Retina (tissue), 1 donor: Measurements from ENCODE around the gene MAPK4.
"Not testable (repeated sequence)": the region's sequence is repeated elsewhere in the genome, so short reads cannot be mapped to it uniquely, and the experiment has no call there.

Experiments
- DNase-seq: peaks from one replicate; pipeline ENCODE4 v3.0.0-alpha.2; 2016

Gene MAPK4

DNA sequence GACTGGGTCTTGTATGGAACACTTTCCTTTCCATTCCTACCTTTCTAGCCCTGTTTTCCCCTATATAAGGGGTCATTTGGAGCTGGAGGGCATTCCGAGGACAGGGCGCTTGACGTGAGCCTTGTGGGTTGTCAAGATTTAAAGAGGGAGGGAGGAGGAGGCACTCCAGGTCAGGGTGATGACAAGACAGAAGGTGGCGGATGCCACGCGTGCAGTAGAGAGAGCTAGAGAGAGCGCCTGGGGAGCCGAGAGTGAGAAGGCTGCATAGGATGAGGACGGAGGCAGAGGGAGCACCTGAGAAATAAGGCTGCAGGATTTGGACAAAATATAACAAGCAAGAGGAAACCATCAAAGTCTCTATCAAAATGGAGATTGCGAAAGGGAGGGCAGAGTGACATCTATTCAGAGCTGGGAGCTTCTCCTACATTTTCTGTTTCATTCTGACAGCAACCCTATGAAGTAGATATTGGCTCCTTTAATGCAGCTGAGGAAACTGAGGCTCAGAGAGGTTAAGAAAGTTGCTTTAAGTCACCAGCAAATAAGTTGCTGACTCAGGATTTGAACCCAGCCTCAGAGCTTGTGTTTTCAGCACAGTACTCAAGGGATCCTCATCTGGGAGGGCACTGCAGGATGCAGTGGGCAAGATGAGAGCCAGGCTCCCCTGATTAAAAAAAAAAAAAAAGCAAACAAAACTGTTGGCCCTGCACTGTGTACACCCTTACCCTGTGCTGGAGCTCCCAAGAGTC, 135.7 kb downstream of the MAPK4 start:
- DNase-seq, result no peak

DNA sequence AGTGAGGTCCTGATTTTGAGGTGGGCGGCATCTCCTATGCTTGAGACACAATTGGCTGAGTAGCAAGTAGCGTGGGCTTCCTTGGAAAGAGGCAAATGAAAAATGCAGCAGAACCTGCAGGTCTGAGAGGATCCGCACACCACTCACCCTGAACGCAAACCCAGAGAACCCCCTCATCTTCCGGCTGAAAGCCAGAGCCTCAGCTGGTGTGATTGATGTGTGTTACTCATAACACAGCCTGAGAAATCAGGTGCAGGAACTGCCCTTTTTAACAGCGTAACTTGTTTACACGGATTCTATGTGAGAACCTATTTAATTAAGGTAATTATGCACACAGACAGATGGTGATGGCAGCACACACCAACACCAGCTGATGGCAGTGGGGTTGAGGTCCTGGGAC, 136.5 kb downstream of the MAPK4 start:
- DNase-seq, result no peak

DNA sequence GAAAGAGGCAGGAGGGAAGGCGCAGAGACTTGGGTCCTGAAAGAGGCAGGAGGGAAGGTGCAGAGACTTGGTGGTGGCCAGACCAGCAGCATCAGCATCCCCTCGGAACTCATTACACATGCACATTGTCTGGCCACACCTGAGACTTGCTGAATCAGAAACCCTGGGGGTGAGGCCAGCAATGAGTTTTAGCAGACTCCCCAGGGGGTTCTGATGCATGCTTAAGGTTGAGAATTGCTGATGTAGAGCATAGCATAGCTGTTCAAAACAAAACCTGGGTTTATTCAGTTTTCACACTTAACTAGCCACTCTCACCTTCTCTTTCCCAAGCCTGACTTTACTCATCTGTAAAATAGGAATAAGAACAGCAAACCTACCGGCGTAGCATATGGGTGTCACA, 137.0 kb downstream of the MAPK4 start:
- DNase-seq, result no peak

DNA sequence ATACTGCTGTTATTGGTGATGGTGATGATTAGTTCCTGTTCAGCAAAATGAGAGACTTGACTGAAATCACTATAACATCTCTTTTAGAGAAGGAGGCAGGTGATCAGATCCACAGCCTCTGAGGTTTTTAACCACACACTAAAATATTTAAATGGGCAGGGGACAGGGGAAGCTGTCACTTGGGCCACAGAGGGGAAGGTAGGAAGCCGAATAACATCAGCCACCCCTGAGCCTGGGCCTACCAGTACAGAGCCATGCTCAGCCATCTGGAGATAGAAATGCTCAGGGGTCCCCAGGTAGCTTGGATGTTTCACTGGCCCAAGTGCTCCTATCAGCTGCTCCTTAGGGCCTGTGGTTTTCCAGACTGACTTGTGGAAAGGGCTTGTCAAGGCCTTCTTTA, 137.6 kb downstream of the MAPK4 start:
- no peak for DNase-seq

DNA sequence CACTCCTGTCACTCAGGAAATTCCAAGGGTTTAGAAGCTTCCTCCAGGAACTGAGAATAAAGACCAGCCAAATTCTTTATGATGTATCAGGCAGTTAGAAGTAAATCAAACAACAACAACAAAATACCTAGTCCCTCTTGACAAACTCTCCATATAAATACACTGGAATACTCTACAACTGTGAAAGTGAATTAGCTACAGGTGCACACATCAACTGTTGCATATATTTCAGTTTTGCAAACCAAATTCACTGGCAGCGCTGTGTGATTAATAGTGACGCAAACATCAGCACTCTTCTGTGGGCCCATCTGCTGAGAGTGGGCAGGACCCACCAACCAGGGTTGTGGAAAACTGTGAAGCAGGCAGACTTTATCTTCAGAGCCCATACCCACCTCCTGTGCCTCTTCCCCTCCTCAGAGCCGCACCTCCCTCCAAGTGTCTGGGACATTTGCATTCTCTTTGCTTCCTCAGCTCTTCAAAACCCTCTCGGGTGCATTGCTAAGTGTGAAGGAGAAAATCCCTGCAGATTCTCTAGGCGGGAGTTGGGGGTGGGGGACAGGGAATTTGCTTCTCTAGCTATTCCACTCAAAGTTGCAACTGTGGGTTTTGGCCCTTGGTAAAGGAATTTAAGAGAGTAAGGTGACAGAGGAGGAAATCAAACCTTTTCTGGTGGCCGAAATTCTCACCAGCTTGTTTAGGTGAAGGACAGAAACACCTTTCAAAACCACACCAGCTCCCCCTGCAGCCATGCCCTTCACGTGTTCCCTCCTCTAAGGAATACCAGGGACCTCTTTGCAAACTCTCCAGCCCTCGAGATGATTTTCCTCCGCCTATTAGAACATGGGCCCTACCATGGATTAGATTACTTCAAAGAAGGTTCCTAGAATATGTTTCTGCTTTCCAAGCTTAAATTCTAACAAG, 140.6 kb downstream of the MAPK4 start:
- DNase-seq, result no peak

DNA sequence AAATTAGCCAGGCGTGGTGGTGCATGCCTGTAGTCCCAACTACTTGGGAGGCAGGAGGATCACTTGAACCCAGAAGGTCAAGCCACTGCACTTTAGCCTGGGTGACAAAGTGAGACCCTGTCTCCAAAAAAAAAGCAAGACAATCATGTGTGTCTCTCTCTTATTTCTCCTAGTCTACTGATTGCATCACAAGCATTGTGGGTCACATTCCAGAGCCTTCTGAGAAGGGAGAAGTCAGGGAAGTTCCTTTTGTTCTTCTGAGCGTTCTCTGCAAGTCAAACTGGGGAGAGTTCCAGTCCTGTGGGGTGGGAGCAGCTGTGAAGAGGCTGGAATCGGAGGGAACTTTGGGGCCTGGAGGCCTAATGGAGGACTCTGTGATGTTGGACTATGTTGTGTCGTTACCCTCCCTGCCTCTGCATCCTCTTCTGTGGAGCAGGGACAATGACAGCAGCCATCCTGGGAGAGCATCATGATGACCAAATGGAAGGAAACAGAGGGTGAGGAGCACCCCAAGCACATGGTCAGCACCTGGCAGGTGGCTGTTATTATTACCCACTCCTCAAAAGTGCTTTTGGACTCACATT, 144.6 kb downstream of the MAPK4 start:
- DNase-seq, result no peak

DNA sequence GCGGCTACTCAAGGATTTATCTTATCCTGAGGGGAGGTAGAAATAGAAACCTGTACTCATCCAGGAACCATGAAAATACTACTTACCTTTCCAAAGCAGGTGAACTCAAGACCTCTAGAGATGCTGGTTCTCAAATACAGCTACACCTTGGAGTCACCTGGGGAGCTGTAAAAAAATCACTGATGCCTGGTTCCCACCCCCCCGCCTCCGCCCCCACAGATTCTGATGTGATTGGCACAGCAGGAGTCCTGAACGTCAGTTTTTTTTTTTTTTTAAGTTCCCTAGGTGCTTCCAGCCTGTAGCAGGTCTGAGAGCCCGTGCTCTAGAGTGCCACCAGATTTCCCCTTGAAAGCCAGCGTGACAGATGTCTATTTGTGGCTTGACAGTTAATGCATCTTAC, 146.3 kb downstream of the MAPK4 start:
- no peak for DNase-seq

DNA sequence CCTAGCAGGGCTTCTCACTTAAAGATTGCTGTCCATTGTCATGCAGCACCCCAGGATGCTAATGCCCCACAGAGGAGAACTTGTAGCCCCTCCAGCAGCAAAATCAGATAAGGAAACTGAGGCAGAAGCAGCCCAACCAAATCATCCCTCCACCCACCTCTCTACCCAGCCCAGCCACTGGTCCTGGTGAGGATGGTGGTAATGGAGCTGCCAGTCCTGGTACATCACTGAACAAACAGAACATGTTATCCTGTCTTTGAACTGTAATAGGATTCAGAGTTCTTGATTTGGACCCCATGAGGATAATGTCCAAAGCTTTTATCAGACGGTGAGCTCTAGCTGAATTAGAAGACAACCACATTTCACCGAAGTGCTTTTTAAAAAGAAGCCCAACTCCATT, 146.8 kb downstream of the MAPK4 start:
- DNase-seq, result peak; percentile 59

DNA sequence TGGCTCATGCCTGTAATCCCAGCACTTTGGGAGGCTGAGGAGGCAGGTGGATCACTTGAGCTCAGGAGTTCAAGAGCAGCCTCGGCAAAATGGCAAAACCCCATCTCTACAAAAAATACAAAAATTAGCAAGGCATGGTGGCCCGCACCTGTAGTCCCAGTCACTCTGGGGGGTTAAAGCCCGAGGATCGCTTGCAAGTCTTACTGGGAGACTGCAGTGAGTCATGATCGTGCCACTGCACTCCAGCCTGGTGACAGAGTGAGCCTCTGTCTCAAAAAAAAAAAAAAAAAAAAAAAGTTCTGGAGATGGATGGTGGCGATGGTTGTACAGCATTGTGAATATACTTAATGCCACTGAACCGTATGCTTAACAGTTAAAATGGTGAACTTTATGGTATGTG, 147.4 kb downstream of the MAPK4 start:
- not testable (repeated sequence) for DNase-seq

DNA sequence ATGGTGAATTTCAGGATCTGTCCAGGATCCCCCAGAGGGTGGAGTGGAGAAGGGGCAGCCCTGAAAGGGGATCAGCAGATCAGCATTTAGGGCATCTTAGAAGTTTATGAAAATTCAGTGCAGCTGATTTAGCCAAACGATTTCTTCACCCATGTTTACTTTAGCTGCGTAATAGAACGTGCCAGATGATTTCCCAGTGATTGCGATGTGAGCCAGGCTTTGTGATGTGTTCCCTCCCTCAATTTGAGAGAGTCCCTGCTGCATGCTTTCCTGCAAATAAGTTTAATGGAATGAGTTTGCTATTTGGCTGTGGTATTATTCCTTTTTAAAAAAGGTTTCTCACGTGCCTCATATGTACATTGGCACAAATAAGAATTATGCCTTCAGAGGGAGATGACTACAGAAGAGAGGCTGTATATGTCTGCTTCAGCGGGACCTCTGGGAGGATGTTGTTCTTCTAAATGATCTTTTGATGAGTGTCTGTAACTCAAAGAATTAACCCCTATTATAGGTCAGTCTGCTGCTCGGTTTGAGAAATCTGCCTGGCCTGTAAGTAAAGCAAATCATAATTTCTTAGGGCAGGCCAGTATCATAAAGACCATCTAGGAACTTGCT, 148.1 kb downstream of the MAPK4 start:
- DNase-seq, result no peak

DNA sequence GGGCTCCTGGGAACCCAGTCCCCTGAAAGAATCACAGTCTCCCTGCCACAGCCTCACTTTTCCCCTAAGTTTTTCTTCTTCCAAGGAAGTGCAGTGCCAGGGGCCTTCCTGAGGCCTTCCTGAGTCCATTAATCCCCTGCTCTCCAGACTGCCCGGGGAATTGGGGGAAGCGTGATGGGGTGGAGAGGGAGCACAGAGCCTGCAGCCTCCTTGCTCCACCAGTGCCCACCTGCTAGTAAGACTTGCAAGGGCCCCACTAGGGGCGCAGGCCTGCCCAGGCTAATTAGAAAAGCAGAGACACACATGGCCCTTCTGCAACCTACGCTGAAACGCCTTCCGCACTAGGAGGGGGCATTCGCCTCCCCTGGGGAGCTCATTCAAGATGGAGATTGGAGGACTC, 149.3 kb downstream of the MAPK4 start:
- DNase-seq, result peak; percentile 51

DNA sequence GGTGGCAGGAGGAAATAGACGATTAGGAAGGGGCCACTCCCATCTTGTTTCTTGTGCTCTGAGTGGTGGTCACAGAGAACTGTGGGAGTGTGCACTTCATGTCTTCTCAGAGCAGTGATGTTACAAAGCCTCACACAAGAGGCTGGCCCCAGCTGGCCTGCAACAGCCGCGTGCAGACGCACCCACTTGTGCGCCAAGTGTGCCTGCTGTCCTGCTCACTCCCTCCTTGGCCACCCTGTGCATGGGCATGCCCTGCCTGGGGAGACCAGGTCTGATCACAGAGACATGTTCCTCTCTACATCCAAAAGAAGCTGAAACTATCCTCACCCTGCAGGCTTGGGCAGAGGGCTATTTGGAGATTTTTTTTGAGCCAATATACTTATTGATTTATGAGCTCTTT, 151.5 kb downstream of the MAPK4 start:
- DNase-seq, result peak; percentile 29

DNA sequence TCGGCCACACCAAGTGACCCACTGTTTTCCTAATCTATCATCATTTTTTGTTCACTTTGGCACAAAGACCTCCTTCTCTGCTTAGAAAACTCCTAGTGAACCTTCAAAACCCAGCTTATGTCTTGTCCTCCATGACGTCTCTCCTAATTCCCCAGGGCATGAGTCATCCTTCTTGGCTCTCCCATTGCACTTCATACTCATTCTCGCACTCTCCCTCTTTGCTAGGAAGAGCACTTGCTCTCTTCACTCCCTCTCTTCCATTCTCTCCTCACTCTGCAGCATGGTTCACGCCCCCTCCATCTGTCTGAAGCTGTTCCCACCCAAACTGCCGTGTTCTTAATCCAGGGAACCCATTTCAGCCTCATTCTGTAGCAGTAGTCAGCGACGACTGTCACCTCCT, 156.0 kb downstream of the MAPK4 start:
- no peak for DNase-seq

DNA sequence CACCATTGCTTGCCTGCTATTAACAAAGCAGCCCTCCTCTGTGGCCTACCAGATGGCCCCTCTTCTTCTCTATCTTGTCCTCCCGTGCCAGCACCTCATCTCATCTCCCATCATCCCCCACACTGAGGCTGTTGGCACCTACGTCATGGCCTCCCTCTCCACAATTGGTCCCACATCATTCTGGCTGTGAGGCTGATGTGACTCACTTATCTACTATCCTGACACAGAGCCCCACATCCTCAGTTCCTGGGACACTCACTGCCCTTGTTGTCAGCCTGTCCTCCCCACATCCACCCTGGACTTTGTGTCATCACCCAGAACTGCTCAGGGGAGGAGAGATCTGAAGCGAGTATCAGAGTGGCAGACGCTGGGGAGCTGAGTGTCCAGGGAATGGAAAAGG, 157.0 kb downstream of the MAPK4 start:
- no peak for DNase-seq

DNA sequence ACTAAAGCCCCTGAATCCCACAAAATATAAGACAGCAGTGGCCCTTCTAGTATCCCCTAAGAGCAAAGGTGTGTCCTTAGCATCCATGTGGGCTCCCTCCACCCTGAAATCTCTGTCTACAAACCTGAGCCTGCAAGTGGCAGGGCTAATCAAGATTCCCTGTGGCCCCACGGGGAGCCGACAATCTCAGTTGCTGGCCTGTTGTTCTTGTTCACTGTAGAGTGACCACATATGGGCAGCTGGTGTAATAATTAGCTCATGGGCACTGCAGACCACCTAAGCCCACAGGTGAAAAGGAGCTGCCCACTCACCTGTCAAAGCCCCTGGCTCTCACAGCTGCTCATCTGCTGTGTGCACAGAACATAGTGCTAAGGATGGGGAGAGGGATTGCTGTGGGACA, 157.7 kb downstream of the MAPK4 start:
- DNase-seq, result no peak

DNA sequence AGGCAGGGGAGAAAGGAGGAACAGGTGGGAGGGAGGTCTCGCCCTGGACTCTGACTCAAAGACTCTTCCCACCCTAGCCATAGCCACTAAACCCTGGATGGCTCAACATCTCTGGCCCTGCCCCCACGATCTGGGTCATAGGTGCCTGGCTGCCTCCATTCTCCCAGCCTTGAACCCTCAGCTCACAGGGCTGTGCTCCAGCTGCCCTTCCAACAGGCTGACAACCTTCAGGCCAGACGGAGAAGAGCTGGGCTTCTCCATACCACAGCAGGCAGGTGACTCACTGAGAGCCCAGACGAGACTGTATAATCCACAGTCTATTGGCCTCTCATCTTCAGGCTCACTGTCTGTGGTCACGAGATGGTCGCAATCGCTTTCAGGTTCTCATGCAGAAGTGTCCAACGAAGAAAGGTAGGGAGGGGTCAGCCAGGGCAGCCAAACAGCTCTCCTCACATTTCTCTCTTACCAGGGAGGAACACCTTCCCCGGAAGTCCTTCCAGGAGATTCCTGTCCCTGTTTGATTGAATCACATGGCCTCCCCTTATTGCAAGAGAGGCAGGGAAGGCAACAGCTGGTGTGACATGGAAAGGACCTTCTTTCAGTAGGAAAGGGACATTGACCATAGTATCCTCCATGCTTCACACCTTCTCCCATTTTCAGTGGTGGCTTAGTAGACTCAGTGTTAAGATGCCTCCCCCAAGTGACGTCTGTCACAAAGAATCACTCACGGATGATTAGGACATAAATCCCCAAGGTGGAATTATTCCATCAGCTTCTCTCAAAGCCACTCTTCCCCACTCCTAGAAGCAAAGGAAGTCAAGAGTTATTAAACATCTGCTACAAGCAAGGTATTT, 159.8 kb downstream of the MAPK4 start:
- DNase-seq, result peak; percentile 55

DNA sequence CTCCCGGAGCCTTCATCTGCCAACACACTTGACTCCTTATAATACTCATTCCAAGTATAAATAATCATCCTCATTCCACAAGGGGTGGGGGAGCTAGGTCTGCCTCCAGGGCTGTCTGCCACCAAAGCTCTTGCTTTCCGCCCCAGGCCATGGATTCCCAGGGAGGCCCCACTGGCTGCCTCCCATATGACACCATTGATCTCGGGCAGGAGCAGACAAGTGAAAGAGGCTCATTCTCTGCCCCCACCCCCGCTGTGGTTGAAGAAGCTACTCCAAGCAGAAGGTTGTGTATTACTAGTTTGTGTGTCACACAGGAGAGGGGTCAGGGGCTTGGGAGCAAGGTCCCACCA, 160.4 kb downstream of the MAPK4 start:
- DNase-seq, result no peak

DNA sequence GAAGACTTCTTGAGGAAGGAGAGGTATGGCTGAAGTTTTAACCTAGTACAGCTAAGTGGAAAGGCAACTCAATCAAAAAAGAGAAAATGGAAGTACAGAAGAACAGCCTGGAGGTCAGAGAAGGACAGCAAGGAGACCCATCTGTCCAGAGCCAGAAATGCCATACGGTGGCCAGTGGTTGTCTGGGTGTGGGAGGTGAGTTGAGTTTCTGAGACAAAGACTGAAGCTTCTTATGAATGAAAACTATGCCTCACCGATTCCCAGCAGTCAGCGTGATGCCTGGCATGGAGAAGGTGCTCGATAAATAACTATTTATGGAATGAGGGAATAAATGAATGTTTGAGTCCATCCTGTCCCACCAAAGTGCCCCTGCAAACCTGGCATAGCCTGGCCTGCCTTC, 161.1 kb downstream of the MAPK4 start:
- no peak for DNase-seq

DNA sequence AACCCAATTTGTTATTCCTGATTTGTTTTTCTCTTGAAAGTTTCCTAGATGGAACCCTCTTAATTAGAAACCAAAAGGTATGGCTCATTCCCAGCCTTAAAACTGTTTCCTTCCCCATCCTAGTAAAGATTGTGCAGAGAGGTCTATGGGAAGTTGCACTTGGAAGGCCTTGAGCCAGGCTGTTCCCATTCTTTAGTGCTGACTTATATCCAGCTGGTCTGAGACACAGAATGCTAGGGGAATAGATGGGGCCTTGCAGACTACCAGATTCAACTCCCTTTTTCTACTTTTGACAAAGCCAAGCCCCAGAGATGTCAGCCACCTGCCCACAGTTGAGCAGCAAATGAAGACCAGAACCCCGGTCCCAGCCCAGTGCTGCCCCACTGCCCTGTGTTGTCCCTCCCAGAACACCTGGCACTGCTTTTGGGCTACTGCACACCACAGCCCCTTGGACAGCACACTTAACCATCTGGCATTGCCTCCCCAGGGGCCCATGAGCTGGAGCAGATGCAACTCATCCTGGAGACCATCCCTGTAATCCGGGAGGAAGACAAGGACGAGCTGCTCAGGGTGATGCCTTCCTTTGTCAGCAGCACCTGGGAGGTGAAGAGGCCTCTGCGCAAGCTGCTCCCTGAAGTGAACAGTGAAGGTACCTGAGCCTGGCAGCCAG, 161.7 kb downstream of the MAPK4 start:
- no peak for DNase-seq

DNA sequence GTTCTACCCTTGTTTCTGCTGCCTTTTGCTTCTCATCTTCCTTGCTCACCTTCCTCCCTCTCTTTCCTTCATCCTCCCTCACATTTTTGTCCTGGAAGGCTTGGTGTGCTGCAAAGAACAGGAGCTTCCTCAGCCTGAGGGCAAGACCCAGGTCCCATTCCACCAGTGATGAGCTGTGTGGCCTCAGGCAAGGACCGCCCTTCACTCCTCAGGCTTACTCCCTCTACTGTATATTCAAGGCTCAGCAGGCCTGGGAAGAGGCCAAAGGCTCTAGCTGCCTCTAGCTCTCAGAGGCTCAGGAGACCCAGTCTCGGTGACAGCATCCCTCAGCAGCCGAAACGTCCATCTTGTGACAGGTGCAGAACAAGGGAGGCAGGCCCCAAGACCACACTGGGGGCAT, 162.4 kb downstream of the MAPK4 start:
- DNase-seq, result no peak

DNA sequence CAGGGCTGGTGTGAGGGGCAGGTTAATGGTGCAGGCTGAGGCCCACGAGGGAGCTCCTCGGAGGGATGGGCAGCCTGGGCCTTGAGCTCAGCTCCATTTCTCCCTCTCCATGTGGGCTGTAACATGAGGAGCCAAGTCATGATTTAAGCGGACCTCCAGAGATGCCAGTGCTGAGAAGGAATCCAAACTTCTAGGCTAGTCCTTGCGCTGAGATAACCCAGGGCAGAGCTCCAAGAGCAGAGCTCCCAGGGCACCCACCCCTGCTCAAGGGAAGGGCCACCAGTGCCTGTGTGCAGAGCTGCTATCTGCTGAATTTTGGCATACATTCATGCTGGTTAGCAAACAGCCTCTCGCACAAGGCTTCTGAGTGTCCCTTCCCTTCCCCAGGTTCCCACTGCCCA, 164.9 kb downstream of the MAPK4 start:
- DNase-seq, result no peak

DNA sequence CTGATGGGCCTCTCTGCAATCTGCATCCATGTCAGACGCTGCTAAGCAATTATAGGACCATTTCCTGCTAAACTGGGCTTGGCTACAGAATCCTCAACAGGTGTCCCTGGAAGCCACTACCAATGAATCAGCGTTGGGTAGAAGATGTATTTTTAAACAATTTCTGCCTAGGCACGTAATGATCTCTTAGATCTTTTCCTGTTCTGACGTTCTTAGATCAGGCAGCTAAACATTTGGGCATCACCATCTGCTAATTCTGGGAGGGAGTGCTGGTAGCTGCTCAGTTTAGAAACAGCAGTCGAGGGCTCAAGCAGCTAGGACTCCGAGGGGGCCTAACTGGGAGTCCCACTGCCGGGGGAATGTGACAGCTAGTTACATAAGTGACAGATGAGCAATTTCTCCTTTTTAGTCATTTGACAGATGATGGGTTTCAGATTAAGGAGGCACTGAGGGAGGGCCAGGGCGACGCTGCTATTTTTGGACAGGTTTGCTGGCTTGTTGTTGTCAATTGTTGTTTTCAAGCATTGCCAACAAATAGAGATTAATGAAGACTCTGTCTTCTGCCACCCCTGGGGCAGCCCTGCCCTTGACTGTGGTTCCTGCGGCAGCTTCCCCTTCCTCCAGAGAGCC, 167.2 kb downstream of the MAPK4 start:
- no peak for DNase-seq
